GM18909 (cell line): Measurements from ENCODE around the gene GRIK4.

ENCODE experiments used
- ATAC-seq: cut with Tn5 transposase; IDR thresholded peaks from one replicate; pipeline ENCODE4 v1.9.1; 2021; ENCODE audit warnings: mild to moderate bottlenecking; ENCODE audit not compliant: unreplicated experiment, poor library complexity

GRIK4 gene

DNA sequence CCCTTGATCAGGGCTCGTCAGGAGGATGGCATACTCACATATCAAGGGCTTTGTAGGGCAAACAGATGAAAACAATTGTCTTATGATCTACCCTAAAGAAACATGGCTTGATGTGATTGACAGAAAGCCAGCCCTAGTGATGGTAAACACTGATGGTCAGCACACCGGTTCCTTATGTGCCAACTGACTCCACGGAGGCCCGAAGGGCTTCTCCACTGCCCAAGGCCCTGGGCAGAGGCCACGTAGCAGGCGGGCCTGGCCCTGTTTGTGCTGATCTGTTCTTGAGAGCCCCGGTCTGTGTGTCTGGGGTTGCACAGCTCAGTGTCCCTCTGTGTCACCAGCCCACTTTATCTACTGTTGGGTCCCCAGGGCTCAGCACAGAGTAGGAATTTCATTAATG lies 115.2 kb downstream of the GRIK4 start:
- no peak for ATAC-seq

DNA sequence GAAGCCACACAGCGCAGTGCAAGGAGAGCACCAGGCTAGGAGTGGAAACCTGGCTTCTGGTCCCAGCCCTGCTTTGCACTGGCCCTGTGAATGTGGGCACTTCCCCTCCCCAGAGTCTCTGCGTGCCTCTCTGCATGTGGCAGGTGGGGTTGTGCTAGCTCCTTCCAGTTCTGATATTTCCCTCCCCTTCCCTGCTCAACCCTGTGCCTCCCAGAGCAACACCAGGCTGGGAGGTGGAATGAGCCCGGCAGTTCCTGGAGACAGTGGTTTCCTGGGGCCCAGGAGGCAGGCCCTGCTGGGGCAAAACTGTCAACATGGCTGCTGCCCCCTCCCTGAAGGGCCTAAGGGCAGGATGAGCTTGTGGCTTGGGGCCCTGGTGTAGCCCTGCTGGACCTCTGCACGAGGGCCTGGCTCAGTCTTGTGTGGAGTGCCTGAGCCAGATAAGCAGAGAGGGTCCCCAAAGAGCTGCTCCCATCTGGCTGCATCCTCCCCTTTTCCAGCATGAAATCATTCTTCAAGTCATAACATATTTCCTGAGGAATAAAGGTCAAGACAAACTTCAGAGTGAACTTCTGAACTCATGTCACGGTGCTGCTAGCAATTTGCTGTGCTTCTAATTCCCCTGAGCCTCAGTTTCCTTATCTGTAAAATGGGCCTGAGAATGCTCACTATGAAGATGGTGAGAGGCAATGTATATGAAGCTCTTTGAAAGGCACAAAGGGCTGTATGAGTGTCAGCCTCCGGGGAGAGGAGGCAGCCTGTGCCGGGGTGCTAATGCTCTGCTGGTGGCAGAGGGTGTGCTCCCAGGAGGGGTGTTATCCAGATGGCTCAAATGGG lies 116.0 kb downstream of the GRIK4 start:
- ATAC-seq = no peak

DNA sequence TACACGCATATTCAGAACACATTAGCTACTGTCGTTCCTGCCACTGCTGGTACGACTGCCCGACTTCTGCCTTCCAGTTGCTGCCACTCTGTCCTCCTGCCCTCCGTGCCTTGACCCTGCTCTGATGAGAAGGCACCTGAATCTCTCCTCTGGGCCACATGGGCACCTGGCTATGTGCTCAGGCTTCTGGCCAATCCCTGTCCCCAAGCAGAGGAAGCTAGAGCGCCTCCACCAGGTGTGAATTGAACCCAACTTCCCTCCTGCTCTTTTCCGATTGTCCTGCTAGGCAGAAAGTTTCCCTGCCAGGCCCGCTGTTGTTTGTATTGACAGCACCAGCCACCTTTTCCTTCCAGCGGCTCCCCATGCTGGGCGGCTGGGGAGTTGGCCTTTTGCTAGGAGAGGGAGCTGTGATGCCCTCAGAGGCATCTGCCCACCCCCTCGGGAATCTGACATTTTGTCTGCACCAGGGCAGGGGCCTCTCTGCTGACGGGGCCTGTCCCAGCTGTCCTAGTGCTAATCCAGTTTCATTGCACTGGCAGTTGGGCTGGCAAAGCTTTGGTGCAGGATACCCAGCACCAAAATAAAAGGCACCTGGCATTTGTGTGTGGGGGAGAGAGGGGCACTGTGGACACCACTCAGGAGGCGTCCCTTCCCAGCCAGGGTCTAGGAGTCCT lies 118.0 kb downstream of the GRIK4 start:
- ATAC-seq = no peak

DNA sequence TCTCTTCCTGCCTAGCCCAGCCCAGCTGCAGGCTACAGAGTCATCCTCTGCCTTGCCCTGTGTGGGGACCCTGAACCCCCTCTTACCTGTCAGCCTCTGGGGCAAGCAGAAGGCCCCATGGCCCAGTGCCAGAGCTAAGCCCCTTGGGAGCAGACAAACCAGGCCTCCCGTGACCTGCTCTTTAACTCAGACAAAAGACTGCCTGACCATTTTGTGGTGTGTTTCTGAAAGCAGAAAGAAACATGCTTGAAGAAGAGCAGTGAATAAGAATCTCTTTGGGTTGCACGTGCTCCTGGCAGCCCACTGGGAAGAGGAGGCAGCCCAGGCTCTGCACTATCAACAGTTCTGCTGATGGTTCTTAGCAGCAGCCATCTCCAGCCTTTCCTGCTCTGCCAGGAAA lies 118.6 kb downstream of the GRIK4 start:
- ATAC-seq = no peak

DNA sequence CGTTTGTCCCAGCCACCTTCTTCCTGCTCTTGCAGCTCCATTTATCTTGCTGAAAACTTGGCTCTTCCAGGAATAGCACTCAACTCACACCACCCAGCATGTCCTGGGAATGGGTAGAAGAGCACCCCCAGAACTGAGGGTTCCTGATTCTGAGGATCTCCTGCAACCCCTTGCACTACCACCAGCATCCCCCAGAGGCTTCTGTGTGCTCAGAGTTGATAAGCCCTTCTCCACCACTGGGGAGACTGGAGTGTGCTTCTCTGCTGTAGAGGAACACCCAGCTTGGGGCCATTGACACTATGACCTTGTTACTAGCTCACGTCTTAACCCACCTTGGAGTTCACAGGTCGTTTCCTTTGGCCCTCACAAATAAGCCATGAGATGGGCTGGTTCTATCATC lies 121.0 kb downstream of the GRIK4 start:
- ATAC-seq = peak; percentile 74

DNA sequence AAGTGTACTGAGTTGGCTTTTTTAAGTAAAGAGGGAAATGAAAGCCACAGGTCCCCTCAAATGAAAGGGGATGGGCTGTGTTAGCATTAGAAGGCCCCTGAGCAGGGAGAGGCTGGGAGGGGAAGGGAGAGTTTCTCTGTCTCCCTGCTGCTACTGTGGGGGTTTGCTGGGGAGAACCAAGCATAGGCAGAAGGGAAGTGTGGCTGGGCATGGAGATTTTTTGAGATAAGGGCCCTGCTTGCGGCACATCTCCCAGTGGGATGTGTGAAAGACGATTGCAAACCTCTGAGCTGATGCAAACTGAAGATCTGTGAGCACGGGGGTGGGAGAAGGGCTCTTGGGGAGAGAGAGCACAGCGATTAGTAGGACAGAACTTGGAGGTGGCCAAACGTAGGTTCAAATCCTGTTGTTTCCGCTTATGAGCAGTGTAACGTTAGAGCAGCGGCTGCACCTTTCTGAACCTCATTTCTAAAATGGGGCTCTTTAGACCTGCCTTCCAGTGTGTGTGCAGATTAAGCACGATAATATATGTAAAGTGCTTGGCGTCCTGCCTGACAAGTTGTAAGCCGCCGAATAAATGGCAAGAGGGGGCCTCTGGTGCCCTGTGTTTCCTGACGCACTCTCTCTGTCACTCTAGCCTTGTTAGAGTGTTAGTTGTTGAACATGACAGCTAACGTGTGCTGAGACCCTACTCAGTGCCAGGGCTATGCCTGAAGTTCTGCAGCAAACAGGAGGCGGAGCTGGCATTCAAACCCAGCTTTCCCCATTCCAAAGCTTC lies 122.3 kb downstream of the GRIK4 start:
- ATAC-seq = no peak

DNA sequence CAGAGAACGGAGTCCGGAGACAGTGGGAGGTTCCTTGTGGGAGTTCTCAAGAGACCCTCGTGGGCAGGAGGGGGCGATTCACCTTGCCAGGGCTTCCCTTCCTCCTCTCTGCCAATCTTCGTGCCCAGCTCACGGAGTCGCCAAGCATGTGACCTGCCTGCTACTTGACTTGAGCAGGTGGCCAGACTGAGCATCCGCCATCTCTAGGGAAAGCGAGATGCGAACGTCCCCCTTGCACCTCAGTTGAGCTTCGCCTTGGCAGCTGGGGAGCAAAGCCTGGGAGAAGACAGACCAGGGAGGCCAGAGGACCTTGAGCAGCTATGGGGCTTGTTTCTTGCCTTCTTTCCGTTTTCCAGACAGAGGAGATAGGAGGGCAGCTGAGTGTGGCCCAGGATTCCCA lies 123.2 kb downstream of the GRIK4 start:
- no peak for ATAC-seq

DNA sequence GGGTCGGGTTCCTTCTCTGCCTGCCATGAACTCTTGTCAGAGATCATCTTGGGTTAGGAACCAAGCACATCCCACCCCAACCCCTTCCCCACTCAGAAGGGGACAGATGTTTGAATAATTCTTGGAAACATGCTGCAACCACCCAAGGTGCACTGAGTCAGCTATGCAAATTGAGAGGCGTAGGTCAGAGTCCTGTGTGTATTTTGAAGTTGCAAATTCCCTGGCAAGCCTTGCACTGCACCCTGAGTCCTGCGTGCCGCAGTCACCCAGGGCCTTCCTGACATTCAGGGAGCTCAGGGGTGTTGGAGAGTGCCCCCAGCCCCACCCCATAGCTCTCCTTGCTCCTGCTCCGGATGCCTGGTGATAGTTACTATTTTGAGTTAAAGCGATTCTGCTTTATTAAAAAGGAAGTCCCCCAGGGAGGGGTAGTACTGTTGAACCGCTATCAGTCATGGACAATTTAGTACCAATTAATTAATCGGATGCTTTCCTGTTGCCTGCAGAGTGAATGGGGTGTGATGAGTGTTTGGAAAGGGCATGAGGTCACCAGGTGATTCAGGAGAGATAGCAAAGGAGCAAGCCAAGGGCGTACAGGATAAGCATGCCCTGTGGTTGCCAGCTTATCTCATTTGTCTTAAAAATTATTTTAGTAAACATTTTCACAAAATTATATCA lies 123.7 kb downstream of the GRIK4 start:
- ATAC-seq = no peak

DNA sequence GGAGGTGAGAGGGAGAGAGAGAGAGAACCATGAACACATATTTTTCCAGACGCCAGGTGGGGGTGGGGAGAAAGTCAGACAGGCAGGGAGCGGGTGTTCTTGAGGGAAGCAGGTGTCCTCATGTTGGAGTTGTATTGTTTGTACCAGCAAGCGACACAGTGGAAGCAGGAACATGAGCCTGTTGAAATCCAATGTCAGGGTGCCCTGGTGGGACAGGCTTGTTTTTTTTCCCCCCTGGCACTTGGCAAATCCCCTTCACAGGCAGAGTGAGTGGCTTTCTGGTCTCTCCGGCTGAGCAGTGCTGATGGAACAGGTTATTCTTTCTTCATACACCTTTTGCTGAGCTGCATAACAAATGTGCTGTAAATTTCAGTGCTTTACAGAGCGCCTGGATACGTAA lies 125.6 kb downstream of the GRIK4 start:
- no peak for ATAC-seq

DNA sequence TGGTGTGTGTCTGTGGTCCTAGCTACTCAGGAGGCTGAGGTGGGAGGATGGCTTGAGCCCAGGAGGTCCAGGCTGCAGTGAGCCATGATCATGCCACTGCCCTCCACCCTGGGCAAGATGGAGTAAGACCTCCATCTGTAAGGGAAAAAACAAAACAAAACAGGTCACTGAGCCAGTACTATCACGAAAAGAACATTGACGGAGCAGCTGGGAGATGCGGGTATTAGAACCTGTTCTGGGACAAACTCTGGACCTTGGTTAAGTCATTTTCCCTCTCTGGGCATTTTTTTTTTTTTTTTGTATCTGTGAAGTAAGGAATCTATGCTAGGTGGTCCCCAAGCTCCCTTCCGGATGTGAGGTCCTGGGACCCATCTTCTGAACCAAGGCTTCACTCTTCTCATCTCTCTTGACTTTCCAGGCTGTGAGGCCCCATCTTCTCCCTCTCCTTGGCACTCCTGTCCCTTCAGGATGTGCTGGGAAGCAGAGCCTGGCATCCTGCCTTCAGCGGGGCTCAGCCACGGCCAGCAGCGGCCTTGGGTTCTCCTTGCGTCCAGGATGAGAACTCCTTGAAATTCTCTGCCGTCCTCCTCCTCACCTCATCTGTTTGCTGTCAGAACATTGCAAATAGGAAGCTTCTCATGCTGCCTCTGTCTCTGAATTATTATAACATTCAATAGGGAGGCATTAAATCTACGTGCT lies 130.8 kb downstream of the GRIK4 start:
- no peak for ATAC-seq

DNA sequence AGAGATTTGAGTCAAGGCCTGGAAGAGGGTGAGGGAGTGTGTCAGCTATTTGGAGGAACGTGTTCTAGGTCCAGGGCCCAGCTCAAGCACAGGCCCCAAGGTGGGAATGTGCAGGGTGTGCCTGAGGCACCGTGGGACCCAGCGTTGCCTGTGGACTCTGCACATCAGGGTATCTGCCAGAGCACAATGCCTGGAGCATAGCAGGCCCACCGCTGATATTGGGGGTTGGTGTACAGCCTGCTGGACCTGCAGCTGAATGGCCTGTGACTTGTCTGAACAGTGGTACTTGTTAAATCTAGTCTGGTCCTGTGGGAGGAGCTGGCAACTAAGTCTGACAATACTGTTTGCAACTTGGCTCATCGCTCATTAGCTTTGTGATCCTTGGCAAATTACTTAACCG lies 131.7 kb downstream of the GRIK4 start:
- ATAC-seq = no peak

DNA sequence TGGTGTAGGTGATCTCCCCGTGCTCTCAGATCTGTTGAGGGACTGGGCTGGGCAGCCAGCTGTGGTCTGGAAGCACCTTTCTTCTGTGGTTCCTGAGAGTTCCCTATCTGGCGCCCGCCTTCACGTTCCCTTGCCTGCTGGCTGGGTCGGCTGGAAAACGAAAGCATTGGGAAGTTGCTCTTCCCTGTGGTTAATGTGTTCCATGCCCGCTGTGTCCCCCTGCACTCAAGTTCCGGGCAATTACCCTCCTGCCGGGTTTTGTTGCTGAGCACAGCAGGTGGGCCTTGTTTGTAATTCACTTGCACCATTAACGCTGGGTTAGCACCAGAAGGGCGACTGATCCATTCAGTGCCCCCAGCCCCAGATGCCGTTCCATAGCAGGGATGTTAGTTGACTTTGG lies 134.1 kb downstream of the GRIK4 start:
- no peak for ATAC-seq

DNA sequence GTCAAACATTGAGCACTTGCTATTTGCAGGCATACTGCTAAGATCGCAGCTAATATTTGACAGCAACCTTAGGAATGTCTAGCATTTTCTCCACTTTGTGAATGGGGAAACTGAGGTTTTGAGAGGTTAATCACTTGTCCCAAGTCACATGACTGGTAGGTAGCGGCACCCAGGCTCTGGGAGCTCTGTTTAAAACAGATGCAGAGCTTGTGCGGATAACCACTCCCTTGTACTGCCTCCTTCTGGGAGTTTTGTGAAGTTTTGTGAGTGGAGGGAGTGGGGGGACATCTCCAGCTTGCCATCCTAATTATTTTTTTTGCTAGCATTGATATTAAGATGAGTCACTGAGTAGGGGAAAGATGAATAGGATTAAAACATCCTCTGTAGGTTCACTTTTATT lies 134.7 kb downstream of the GRIK4 start:
- no peak for ATAC-seq

DNA sequence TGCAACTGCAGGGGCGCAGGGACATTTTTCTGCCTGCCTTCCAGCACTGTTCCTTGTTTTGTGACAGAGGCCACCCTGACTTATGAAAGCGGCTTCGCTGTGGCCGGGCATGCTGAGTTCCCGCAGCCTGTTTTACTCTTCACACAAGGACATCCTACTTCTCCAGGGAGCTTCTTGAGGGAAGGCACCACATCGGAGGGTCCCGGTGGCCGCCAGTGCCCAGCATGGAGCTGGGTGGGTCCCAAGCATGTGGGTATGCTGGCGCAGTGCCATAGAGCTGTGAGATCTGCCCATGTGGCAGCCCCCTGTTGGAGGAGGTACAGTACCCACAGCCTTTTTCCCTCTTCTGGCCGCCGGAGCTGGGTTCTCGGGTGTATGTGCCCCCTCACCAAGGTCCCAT lies 136.1 kb downstream of the GRIK4 start:
- ATAC-seq = no peak

DNA sequence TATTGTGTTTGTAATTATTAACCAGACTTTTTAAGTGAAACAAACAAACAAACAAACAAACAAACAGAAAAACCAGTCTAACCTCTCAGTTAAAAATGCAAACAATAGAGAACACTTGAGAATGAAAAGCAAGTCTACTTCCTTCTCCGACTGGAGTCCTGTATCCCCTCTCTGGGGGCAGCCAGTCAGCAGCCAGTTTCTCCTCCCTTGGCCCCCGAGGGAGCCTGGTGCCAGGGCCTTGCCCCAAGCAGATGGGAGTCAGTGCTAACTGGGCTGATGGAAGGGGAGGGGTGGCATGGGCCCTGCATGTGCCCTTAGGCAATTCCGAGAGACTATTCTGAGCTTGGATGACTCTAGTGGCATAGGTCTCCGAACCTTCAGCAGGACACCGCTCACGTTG lies 137.2 kb downstream of the GRIK4 start:
- ATAC-seq = no peak

DNA sequence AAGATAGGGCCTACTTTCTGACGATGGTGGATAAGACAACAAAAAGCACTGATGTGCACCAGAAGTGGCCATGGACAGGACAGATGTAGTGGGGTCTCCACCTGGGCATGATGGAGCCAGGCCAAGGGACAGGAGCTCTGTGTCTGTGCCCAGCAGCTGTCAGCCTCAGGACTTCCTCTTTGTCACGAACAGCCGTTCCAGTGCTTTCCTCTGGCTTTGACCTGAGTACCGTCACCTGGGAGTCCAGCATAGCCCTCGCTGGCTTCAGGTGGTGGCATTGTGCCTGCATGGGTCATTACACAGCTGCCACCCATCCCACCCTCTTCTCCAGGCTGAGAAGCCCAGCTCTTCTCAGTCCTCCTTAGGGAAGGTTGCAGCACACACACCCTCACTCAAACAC lies 137.8 kb downstream of the GRIK4 start:
- no peak for ATAC-seq

DNA sequence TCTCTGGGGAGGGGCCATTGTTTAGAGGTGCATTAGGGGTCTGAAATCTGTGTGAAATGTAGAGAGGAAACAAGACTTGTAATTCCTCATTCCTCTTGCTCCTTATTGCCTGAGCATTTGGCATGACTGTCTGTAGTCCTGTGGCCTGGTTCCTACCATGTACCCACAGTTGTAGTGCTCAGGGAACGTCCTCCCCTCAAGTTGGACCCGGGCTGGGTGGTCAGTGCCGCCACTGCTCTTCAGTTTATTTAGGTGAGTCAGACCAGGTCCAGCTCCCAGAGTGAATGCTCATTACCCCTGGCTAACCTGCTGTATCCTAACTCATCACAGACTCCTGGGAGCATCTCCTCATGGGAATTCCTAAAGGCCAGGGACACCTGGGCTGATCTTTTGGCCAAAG lies 139.8 kb downstream of the GRIK4 start:
- no peak for ATAC-seq

DNA sequence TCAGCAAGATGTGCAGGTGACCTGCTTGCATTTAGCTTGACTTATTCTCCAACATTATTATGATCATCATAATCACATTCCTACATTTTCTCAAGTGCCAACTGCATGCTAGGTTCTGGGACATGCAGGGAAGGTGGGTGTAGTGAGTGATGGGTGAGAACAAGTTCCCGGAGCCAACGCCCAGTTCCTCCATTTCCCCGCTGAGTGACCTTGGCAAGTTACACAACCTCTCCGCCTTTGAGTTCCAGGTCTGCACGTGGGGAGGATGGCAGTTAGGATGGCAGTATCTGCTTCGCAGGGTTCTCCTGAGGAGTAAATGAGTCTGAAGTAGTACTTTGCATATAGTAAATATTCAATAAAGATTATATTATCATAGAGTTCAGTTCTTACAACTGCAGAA lies 140.3 kb downstream of the GRIK4 start:
- no peak for ATAC-seq

DNA sequence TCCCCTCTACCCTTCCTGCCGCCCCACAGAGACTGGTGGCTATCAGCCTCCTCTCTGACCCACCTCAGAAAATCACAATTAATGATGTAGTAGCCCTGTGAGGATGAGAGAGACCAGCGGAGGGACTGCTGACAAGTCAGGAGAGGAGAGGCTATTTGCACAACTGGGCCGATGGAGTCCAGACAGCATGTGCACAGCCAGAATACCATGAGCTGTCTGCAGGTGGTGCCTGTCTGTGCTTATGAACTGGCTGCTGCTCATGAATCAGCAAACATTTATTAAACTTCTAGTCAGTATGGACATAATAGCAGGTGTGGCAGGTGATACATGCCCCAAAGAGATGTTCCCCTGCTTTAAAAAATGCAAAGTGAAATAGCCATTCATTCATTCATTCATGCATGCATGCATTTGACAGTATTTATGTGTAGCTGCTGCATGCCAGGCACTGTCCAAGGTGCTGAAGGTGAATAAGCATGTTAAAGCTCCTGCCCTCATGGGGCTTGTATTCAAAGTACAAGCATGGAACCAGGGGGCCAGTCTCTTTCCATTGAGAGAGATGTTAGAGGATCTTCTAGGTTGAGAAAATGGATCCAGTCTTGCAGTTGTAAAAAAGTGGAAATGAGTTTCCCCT lies 141.3 kb downstream of the GRIK4 start:
- ATAC-seq = no peak

DNA sequence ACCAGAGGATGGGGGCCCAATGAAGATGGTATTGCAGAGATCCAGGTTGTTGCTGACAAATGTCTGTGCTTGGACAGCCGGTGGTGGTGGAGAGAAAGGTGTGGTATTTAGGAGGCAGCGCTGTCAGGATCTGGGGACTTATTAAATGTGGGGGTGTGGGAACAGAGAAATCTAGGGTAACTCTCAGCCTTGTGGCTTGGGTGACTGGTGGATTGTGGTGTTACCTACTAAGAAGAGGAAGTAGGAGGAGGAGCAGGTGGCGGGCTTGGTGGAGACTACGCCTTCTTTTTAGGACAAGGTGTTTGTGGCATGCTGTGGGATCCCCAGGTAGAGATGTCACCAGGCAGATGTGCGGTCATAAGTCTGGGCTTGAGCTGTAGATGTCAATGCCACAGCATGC lies 144.0 kb downstream of the GRIK4 start:
- ATAC-seq = no peak
